A549 (cell line): ENCODE results near the gene FBN2.

Experiments
- CHD2 ChIP-seq: fragments of 150-350 bp; IDR thresholded peaks from 2 replicates; pipeline ENCODE4 v1.6.1; 2014; ENCODE audit warnings: low read length; ENCODE audit not compliant: partially characterized antibody
- CTCF ChIP-seq: fragments of >200 bp; sonication (Bioruptor Twin); formaldehyde crosslinking; IDR thresholded peaks from 3 replicates; pipeline ENCODE4 v1.5.1; 2016
- HDAC2 ChIP-seq: fragments of 200-600 bp; sonication (generic); IDR thresholded peaks from 2 replicates; pipeline ENCODE4 v1.6.1; 2016
- JUN ChIP-seq, 2 experiments: fragments of >200 bp; sonication (Bioruptor Twin); formaldehyde crosslinking; IDR thresholded peaks; 2 replicates in 1 of 2; 3 replicates in 1 of 2; pipeline ENCODE4 v1.6.1; 2016 to 2017
- MAFK ChIP-seq: fragments of 450-650 bp; IDR thresholded peaks from 2 replicates; pipeline ENCODE4 v1.6.1; 2014; ENCODE audit not compliant: partially characterized antibody
- NR3C1 ChIP-seq: fragments of >200 bp; sonication (Bioruptor Twin); formaldehyde crosslinking; IDR thresholded peaks from 3 replicates; pipeline ENCODE4 v1.6.1; 2017
- POLR2A ChIP-seq: IDR thresholded peaks from 2 replicates; pipeline ENCODE4 v1.6.1; 2012; ENCODE audit warnings: mild to moderate bottlenecking, low read length
- RCOR1 ChIP-seq: fragments of 150-350 bp; IDR thresholded peaks from 2 replicates; pipeline ENCODE4 v1.6.1; 2014; ENCODE audit warnings: antibody characterized with exemption, low read length, low read depth
- RFX5 ChIP-seq: fragments of 450-650 bp; IDR thresholded peaks from 2 replicates; pipeline ENCODE4 v1.7.1; 2014; ENCODE audit warnings: antibody characterized with exemption, mild to moderate bottlenecking, moderate library complexity
- RNF2 ChIP-seq: fragments of 200-600 bp; sonication (generic); IDR thresholded peaks from 2 replicates; pipeline ENCODE4 v1.6.1; 2016; ENCODE audit warnings: low read depth, mild to moderate bottlenecking, antibody characterized with exemption, moderate library complexity, borderline replicate concordance
- SMC3 ChIP-seq: fragments of >200 bp; sonication (Bioruptor Twin); formaldehyde crosslinking; IDR thresholded peaks from 3 replicates; pipeline ENCODE4 v1.6.1; 2018; ENCODE audit warnings: inconsistent platforms
- USF2 ChIP-seq: fragments of 450-650 bp; IDR thresholded peaks from 2 replicates; pipeline ENCODE4 v1.6.1; 2014; ENCODE audit warnings: antibody characterized with exemption
- ZNF302 ChIP-seq: fragments of 250-450 bp; sonication (Bioruptor Pico); IDR thresholded peaks from 2 replicates; pipeline ENCODE4 v1.9.0; 2021; ENCODE audit warnings: inconsistent platforms, mild to moderate bottlenecking, moderate library complexity

DNA sequence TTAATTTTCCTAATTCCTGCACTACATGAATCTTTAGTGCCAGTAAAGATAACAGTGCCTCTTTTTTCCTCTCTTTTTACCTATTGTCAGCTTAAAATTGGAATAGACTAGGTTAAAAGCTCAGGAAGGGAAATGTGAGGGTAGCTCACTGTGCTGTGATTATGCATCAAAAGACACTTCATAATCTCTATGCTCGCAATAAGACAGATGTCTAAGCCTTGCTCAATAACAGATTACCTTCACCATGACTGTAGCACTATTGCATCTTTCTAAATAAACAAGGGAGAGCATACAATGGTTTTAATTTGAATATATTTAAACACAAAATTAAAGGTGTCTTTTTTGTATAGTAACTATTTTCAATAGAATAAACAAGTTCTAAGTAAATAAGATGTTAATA lies 130.1 kb downstream of the FBN2 start:
- TF ChIP-seq POLR2A (no peak), CTCF (no peak), RNF2 (no peak), NR3C1 (no peak), MAFK (no peak), JUN (IDR thresholded peaks at IDR 0.05) (no peak), RCOR1 (no peak), RFX5 (no peak), ZNF302 (no peak), USF2 (no peak), CHD2 (no peak), HDAC2 (no peak), SMC3 (no peak)
